Uterus (tissue), 4 donors: Measurements from ENCODE around the gene FOXS1. TPM values are rescaled to one million over a fixed set of nuclear protein-coding genes. Genes with fewer than 3 reads are reported as not detected.

Source experiments
- DNase-seq, 2 donors: peaks; one replicate each; pipeline ENCODE4 v3.0.0-alpha.2; 2019 to 2020
- H3K27ac ChIP-seq, 2 donors: fragments of 200-600 bp; sonication (generic); 1 replicate in 1 of 2; 2 replicates in 1 of 2; pipeline ENCODE4 v1.5.1; 2016 to 2018
- H3K27me3 ChIP-seq, 2 donors: fragments of 200-600 bp; sonication (generic); one replicate each; pipeline ENCODE4 v1.5.1; 2018 to 2019; ENCODE audit warnings: control low read depth in 1 of 2
- H3K36me3 ChIP-seq, 2 donors: fragments of 200-600 bp; sonication (generic); one replicate each; pipeline ENCODE4 v1.5.1; 2019; ENCODE audit warnings: control low read depth in 1 of 2
- H3K4me1 ChIP-seq, 2 donors: fragments of 200-600 bp; sonication (generic); one replicate each; pipeline ENCODE4 v1.5.1; 2018 to 2019; ENCODE audit warnings: control low read depth in 1 of 2
- H3K4me3 ChIP-seq, 2 donors: fragments of 200-600 bp; sonication (generic); 1 replicate in 1 of 2; 2 replicates in 1 of 2; pipeline ENCODE4 v1.5.1; 2018 to 2019; ENCODE audit warnings: mild to moderate bottlenecking in 1 of 2
- H3K9me3 ChIP-seq, 2 donors: fragments of 200-600 bp; sonication (generic); one replicate each; pipeline ENCODE4 v1.5.1; 2019; ENCODE audit warnings: control low read depth in 1 of 2
- CTCF ChIP-seq, 4 experiments: fragments of 200-600 bp in 2 of 4; fragments of 450-650 bp in 2 of 4; sonication (generic) in 2 of 4; IDR thresholded peaks; one replicate each; pipeline ENCODE4 v1.5.1; 2016 to 2019; ENCODE audit warnings: antibody characterized with exemption in 4 of 4, mild to moderate bottlenecking in 2 of 4, moderate library complexity in 1 of 4
- POLR2A ChIP-seq, 2 donors: fragments of 450-650 bp; IDR thresholded peaks; one replicate each; pipeline ENCODE4 v1.6.1; 2016; ENCODE audit warnings: antibody characterized with exemption in 2 of 2, mild to moderate bottlenecking in 1 of 2, moderate library complexity in 1 of 2
- intact Hi-C: fragments of 100-400 bp; cut with DNase I; formaldehyde crosslinking; loops from one replicate; pipeline ENCODE4 v1.15.1; 2023; ENCODE audit warnings: low total_unique reads
- total RNA-seq, 4 donors: library from RNA; depleted of rRNA in 3 of 4; stranded (reverse); fragments of >200 nt in 3 of 4; gene quantifications; one replicate each; pipeline versions ENCODE4 v1.1.0 to v1.2.4, GENCODE V29; 2014 to 2023
- donor health status: DM: yes; HTN: yes; CAD: no.

The FOXS1 gene
- total RNA-seq, 4 donors from 2014 or later, result 5.4 to 6.2 TPM; not detected in 2

DNA sequence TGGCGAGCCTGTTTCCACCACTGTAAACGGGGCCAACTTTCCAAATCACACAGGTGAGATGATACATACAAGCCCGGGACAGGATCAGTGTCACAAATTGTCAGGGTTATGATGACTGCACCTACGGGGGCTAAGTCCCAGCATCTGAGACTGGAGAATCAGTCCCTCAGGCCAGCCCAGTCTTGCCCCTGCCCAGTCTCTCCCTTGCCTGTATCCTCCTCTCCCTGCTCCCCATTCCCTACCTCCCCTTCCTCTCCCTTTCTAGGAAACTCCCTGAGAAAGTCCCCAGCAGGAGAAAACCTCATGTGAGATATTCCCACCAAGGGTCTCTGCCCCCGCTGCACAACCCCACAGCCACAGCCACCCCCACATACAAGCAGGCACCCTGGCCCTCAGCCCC, 1.5 kb downstream of the FOXS1 start:
- Histone ChIP-seq H3K36me3 (no peaks in the 10 kb centered on the region), H3K4me1 (peaks cover 0 to 18% of the 10 kb centered on the region in 2 donors), H3K27ac (peak overlapping the region; percentile 78 to 81), H3K4me3 (no peak overlapping the region), H3K9me3 (no peaks in the 10 kb centered on the region), H3K27me3 (no peaks in the 10 kb centered on the region)
- no peak for DNase-seq
- no peak for TF ChIP-seq CTCF (IDR thresholded peaks at IDR 0.05)
- TF ChIP-seq POLR2A (IDR thresholded peaks at IDR 0.05), result no peak
- intact Hi-C loops, result loop anchor here (10.0 kb wide), 1 partner anchor 111 kb away; the partner anchor contains the start of gene PDRG1

- H3K4me1 ChIP-seq, result peaks cover 0 to 18% of the 10 kb centered on the region in 2 donors
- intact Hi-C loops, result loop anchor here (10.0 kb wide), 1 partner anchor 112 kb away; the partner anchor contains the start of gene PDRG1
- TF ChIP-seq CTCF (IDR thresholded peaks at IDR 0.05) (no peak), POLR2A (IDR thresholded peaks at IDR 0.05) (no peak)
Observed at GRCh38 chr20:31843288-31843687, 2.1 kb downstream of the FOXS1 start.

DNA sequence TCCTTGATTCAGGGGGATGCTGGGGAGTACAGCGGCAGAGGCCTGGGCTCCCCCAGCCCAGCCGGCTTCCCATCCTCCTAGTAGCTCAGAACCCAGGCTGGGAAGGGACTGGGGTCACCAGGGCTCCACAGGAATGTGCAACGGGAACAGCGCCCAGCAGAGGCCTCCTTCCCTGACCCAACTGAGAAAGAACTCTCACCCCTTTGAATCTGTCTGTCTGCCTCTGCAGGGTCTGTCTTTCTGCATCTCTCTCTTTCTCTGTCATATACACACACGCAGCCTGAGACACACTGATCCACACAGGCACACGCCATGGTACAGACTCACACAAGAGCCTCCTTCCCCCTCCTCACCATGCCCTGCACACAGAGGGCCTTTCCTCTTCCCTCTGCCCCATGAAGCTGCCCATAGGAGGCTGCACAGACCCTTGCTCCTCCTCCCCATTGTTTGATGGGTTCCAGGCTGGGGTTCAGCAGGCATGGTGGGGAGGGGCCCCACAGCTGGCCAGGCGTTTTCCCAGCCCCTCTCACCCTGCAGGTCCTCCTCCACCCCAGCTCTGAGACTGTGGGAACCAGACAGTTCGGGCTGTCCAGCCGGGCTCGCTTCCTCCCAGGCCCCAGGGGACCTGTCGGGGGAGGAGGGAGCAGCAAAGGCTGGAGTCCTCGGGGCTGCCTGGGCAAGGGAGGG, 2.8 kb downstream of the FOXS1 start:
- H3K4me1 ChIP-seq, result peaks cover 0 to 18% of the 10 kb centered on the region in 2 donors
- DNase-seq, result peak; percentile 43 to 59
- intact Hi-C loops, result loop anchor here (10.0 kb wide), 1 partner anchor 112 kb away; the partner anchor contains the start of gene PDRG1
- H3K27me3 ChIP-seq, result no peaks in the 10 kb centered on the region
- H3K36me3 ChIP-seq, result no peaks in the 10 kb centered on the region
- TF ChIP-seq POLR2A (IDR thresholded peaks at IDR 0.05) (no peak), CTCF (IDR thresholded peaks at IDR 0.05) (no peak)
- no peak overlapping the region for H3K4me3 ChIP-seq
- H3K9me3 ChIP-seq, result no peaks in the 10 kb centered on the region
- peak overlapping the region; percentile 78 to 81 for H3K27ac ChIP-seq

More at GRCh38 chr20:31843288-31843687, 2.1 kb downstream of the FOXS1 start:
- H3K4me3 ChIP-seq, result no peak overlapping the region
- no peaks in the 10 kb centered on the region for H3K9me3 ChIP-seq
- no peaks in the 10 kb centered on the region for H3K27me3 ChIP-seq
- H3K36me3 ChIP-seq, result no peaks in the 10 kb centered on the region
- DNase-seq, result no peak
- H3K27ac ChIP-seq, result peak overlapping the region; percentile 78 to 81

DNA sequence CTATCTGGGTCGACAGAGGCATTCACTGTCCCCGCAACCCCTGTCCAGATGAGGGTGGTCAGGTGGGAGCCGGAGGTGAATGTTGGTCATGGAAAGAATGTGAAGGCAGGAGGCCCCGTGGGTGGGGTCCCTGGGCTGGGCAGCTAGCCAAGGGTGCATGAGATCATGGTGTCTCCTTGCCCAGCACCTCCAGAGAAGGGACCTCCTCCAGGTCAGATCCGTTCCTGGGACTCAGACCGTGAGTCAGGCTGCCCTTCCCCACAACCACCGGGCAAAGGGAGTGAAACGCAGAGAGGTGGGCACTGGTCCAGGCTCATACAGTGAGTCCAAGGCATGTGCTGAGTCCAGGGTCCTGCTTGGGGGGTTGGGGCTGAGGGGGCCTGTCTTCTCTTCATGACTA, 3.5 kb downstream of the FOXS1 start:
- peak overlapping the region; percentile 78 to 81 for H3K27ac ChIP-seq
- no peaks in the 10 kb centered on the region for H3K27me3 ChIP-seq
- H3K4me1 ChIP-seq, result peaks cover 0 to 18% of the 10 kb centered on the region in 2 donors
- no peak overlapping the region for H3K4me3 ChIP-seq
- H3K9me3 ChIP-seq, result no peaks in the 10 kb centered on the region
- H3K36me3 ChIP-seq, result no peaks in the 10 kb centered on the region
- intact Hi-C loops, result loop anchor here (10.0 kb wide), 1 partner anchor 113 kb away; the partner anchor contains the start of gene PDRG1
- TF ChIP-seq CTCF (IDR thresholded peaks at IDR 0.05), result no peak
- TF ChIP-seq POLR2A (IDR thresholded peaks at IDR 0.05), result no peak
- DNase-seq, result peak in 1 of 2 donors; percentile 43
